ENCODE results near the gene MTTP.
"Not testable (repeated sequence)": the region's sequence is repeated elsewhere in the genome, so short reads cannot be mapped to it uniquely, and the experiment has no call there.

Gene MTTP

GRCh38 chr4:99574530-99575324, at the start of gene MTTP:
Gene MTTP, plus strand, starts transcription at chr4:99574824. Its CDS starts 86 bp downstream, at chr4:99574910.
- DNase-seq (ENCODE audit: low read depth in 2 of 2): no peak

GRCh38 chr4:99529228-99529627, 45.4 kb upstream of the MTTP start:
- DNase-seq (ENCODE audit: low read depth in 2 of 2): no peak

- no peak for DNase-seq (ENCODE audit: low read depth in 2 of 2)
Observed at GRCh38 chr4:99529956-99530355, 44.7 kb upstream of the MTTP start.

GRCh38 chr4:99534699-99535098, 39.9 kb upstream of the MTTP start:
- DNase-seq (ENCODE audit: low read depth in 2 of 2): not testable (repeated sequence)

GRCh38 chr4:99536271-99536670, 38.4 kb upstream of the MTTP start:
- no peak for DNase-seq (ENCODE audit: low read depth in 2 of 2)

- DNase-seq (ENCODE audit: low read depth in 2 of 2): no peak
Observed at GRCh38 chr4:99536848-99537247, 37.8 kb upstream of the MTTP start.

GRCh38 chr4:99537674-99538073, 37.0 kb upstream of the MTTP start:
- no peak for DNase-seq (ENCODE audit: low read depth in 2 of 2)

- no peak for DNase-seq (ENCODE audit: low read depth in 2 of 2)
Observed at GRCh38 chr4:99540277-99540939, 34.2 kb upstream of the MTTP start.

GRCh38 chr4:99552872-99553271, 21.8 kb upstream of the MTTP start:
- no peak for DNase-seq (ENCODE audit: low read depth in 2 of 2)

- peak; percentile 88 to 92 for DNase-seq (ENCODE audit: low read depth in 2 of 2)
Observed at GRCh38 chr4:99563310-99564186, 11.1 kb upstream of the MTTP start, which contains the start of gene TRMT10A. Gene TRMT10A, minus strand, starts transcription at chr4:99564039. Its CDS starts 4,701 bp downstream, at chr4:99559338.

- no peak for DNase-seq (ENCODE audit: low read depth in 2 of 2)
Observed at GRCh38 chr4:99564921-99565320, 9.7 kb upstream of the MTTP start.

GRCh38 chr4:99571883-99572282, 2.7 kb upstream of the MTTP start:
- DNase-seq (ENCODE audit: low read depth in 2 of 2): no peak

GRCh38 chr4:99572527-99573240, 1.9 kb upstream of the MTTP start:
- no peak for DNase-seq (ENCODE audit: low read depth in 2 of 2)

- no peak for DNase-seq (ENCODE audit: low read depth in 2 of 2)
Observed at GRCh38 chr4:99573735-99574368, 772 bp upstream of the MTTP start.

GRCh38 chr4:99578714-99579113, 4.1 kb downstream of the MTTP start:
- DNase-seq (ENCODE audit: low read depth in 2 of 2): no peak

GRCh38 chr4:99585516-99585915, 10.9 kb downstream of the MTTP start:
- DNase-seq (ENCODE audit: low read depth in 2 of 2): no peak

GRCh38 chr4:99586322-99586721, 11.7 kb downstream of the MTTP start:
- no peak for DNase-seq (ENCODE audit: low read depth in 2 of 2)

- DNase-seq (ENCODE audit: low read depth in 2 of 2): no peak
Observed at GRCh38 chr4:99586797-99587196, 12.2 kb downstream of the MTTP start.

GRCh38 chr4:99587309-99587708, 12.7 kb downstream of the MTTP start:
- no peak for DNase-seq (ENCODE audit: low read depth in 2 of 2)

- DNase-seq (ENCODE audit: low read depth in 2 of 2): no peak
Observed at GRCh38 chr4:99587803-99588202, 13.2 kb downstream of the MTTP start.

GRCh38 chr4:99591757-99592156, 17.1 kb downstream of the MTTP start:
- DNase-seq (ENCODE audit: low read depth in 2 of 2): no peak
